CD4-positive, alpha-beta T cell (primary cell): Measurements from ENCODE around the gene ADAMTS20. TPM values are rescaled to one million over a fixed set of nuclear protein-coding genes. Genes with fewer than 3 reads are reported as not detected.

Experiments
- ATAC-seq: fragments of 200-7000 bp; cut with Tn5 transposase; one replicate; pipeline ENCODE4 v1.10.0; 2022; ENCODE audit warnings: mild to moderate bottlenecking; ENCODE audit not compliant: poor library complexity
- CTCF ChIA-PET: fragments of 350-600 bp; sonication (Branson Sonifier 250); formaldehyde crosslinking; loops from one replicate; lab custom pipeline; 2021; ENCODE audit warnings: antibody characterized with exemption, inconsistent platforms; lab: Charles Lee
- POLR2A ChIA-PET: fragments of 350-600 bp; sonication (Branson Sonifier 250); formaldehyde crosslinking; loops from one replicate; lab custom pipeline; 2021; ENCODE audit warnings: antibody characterized with exemption, inconsistent platforms; lab: Charles Lee
- DNase-seq, 14 experiments: peaks; one replicate each; pipeline ENCODE4 v3.0.0-alpha.2; 2013 to 2020; ENCODE audit warnings: mixed read lengths in 2 of 14
- H3K27ac ChIP-seq, 2 donors: one replicate each; pipeline versions ENCODE4 v1.5.1 to v1.7.0; 2013; ENCODE audit warnings: low read length in 2 of 2, low read depth in 1 of 2, mild to moderate bottlenecking in 1 of 2
- H3K27me3 ChIP-seq, 2 experiments: 1 replicate in 1 of 2; 2 replicates in 1 of 2; pipeline versions ENCODE4 v1.6.1 to v1.7.0; 2013; ENCODE audit warnings: low read length in 2 of 2, control low read depth in 1 of 2, mild to moderate bottlenecking in 1 of 2, moderate library complexity in 1 of 2; ENCODE audit not compliant: insufficient read depth in 2 of 2, control insufficient read depth in 1 of 2
- H3K36me3 ChIP-seq: one replicate; pipeline ENCODE4 v1.6.1; 2013; ENCODE audit warnings: low read length, control low read depth; ENCODE audit not compliant: insufficient read depth
- H3K4me1 ChIP-seq: one replicate; pipeline ENCODE4 v1.6.1; 2013; ENCODE audit warnings: low read length, control low read depth; ENCODE audit not compliant: insufficient read depth
- H3K4me3 ChIP-seq: one replicate; pipeline ENCODE4 v1.5.1; 2013; ENCODE audit warnings: mild to moderate bottlenecking, low read length, moderate library complexity
- H3K9me3 ChIP-seq, 2 experiments: 1 replicate in 1 of 2; 2 replicates in 1 of 2; pipeline versions ENCODE4 v1.6.1 to v1.7.0; 2013; ENCODE audit warnings: low read length in 2 of 2, mild to moderate bottlenecking in 2 of 2, control low read depth in 1 of 2, moderate library complexity in 1 of 2; ENCODE audit not compliant: control insufficient read depth in 1 of 2, insufficient read depth in 1 of 2
- H3K27ac Mint-ChIP-seq: one replicate; pipeline ENCODE4 v1.8.0; 2020; ENCODE audit warnings: mixed read lengths
- H3K27me3 Mint-ChIP-seq: one replicate; pipeline ENCODE4 v1.8.0; 2021; ENCODE audit warnings: mixed read lengths
- H3K36me3 Mint-ChIP-seq: one replicate; pipeline ENCODE4 v1.8.0; 2021; ENCODE audit warnings: low read depth, mixed read lengths
- H3K4me1 Mint-ChIP-seq: one replicate; pipeline ENCODE4 v1.8.0; 2021; ENCODE audit warnings: low read depth, mixed read lengths
- H3K4me3 Mint-ChIP-seq: one replicate; pipeline ENCODE4 v1.8.0; 2020; ENCODE audit warnings: mild to moderate bottlenecking, mixed read lengths
- H3K9me3 Mint-ChIP-seq: one replicate; pipeline ENCODE4 v1.8.0; 2020; ENCODE audit warnings: mixed read lengths
- CTCF ChIP-seq: fragments of 200-600 bp; IDR thresholded peaks from one replicate; pipeline ENCODE4 v1.8.0; 2022; ENCODE audit warnings: antibody characterized with exemption, mild to moderate bottlenecking
- intact Hi-C, 2 experiments: fragments of 100-400 bp; cut with DNase I in 1 of 2; cut with micrococcal nuclease in 1 of 2; formaldehyde crosslinking; loops; one replicate each; pipeline versions ENCODE4 v1.15.1 to v1.9.0; 2023 to 2025; cut with DNase I, micrococcal nuclease
- total RNA-seq, 174 experiments: library from RNA in 2 of 174; stranded (reverse) in 2 of 174; gene quantifications; one replicate each; pipeline ENCODE4 v1.2.3 and lab custom pipeline; 2021 to 2026

The ADAMTS20 gene
- total RNA-seq, 2 experiments from 2014 or later = not detected

- Mint-ChIP-seq H3K4me1 (no peaks in the 10 kb centered on the region), H3K9me3 (no peaks in the 10 kb centered on the region), H3K4me3 (no peak overlapping the region), H3K27me3 (no peaks in the 10 kb centered on the region), H3K27ac (no peak overlapping the region), H3K36me3 (no peaks in the 10 kb centered on the region)
- ATAC-seq = no peak
- TF ChIP-seq CTCF = no peak
- no peak for DNase-seq
- Histone ChIP-seq H3K36me3 (no peaks in the 10 kb centered on the region), H3K27me3 (no peaks in the 10 kb centered on the region), H3K27ac (no peak overlapping the region), H3K4me1 (no peaks in the 10 kb centered on the region), H3K4me3 (no peak overlapping the region), H3K9me3 (no peaks in the 10 kb centered on the region)
- intact Hi-C loops = no loop called here
- ChIA-PET CTCF (no interaction called here), POLR2A (no interaction called here)
Observed at GRCh38 chr12:43317156-43317555, 234.8 kb downstream of the ADAMTS20 start.

GRCh38 chr12:43316520-43316919 lies 235.5 kb downstream of the ADAMTS20 start:
- Histone ChIP-seq H3K27ac (no peak overlapping the region), H3K4me3 (no peak overlapping the region), H3K36me3 (no peaks in the 10 kb centered on the region), H3K27me3 (no peaks in the 10 kb centered on the region), H3K4me1 (no peaks in the 10 kb centered on the region), H3K9me3 (no peaks in the 10 kb centered on the region)
- no peak for ATAC-seq
- DNase-seq = no peak
- no peak for TF ChIP-seq CTCF
- no peaks in the 10 kb centered on the region for H3K4me1 Mint-ChIP-seq
- CTCF ChIA-PET = no interaction called here
- H3K27me3 Mint-ChIP-seq = no peaks in the 10 kb centered on the region
- no peak overlapping the region for H3K27ac Mint-ChIP-seq
- POLR2A ChIA-PET = no interaction called here
- H3K9me3 Mint-ChIP-seq = no peaks in the 10 kb centered on the region
- intact Hi-C loops = no loop called here
- no peak overlapping the region for H3K4me3 Mint-ChIP-seq
- H3K36me3 Mint-ChIP-seq = no peaks in the 10 kb centered on the region

- TF ChIP-seq CTCF = no peak
- Mint-ChIP-seq H3K4me3 (no peak overlapping the region), H3K27me3 (no peaks in the 10 kb centered on the region), H3K4me1 (no peaks in the 10 kb centered on the region), H3K27ac (no peak overlapping the region), H3K9me3 (no peaks in the 10 kb centered on the region), H3K36me3 (no peaks in the 10 kb centered on the region)
- ATAC-seq (no peak), DNase-seq (no peak)
- Histone ChIP-seq H3K27ac (no peak overlapping the region), H3K4me3 (no peak overlapping the region), H3K4me1 (no peaks in the 10 kb centered on the region), H3K27me3 (no peaks in the 10 kb centered on the region), H3K9me3 (no peaks in the 10 kb centered on the region), H3K36me3 (no peaks in the 10 kb centered on the region)
- CTCF ChIA-PET = no interaction called here
- POLR2A ChIA-PET = no interaction called here
- intact Hi-C loops = no loop called here
Observed at GRCh38 chr12:43315961-43316360, 236.0 kb downstream of the ADAMTS20 start.
